Brain microvascular endothelial cell (primary cell): ENCODE data around the gene MX2.

Experiments
- DNase-seq: peaks from one replicate; pipeline ENCODE4 v3.0.0-alpha.2; 2020
- H3K27ac ChIP-seq: fragments of 250-450 bp; sonication (Bioruptor Pico); 2 replicates; pipeline ENCODE4 v1.5.1; 2020; ENCODE audit warnings: mild to moderate bottlenecking, moderate library complexity
- H3K27me3 ChIP-seq: fragments of 250-450 bp; sonication (Bioruptor Pico); replicated peaks from 2 replicates; pipeline ENCODE4 v1.5.1; 2020; ENCODE audit warnings: mild to moderate bottlenecking
- H3K36me3 ChIP-seq: fragments of 250-450 bp; sonication (Bioruptor Pico); replicated peaks from 2 replicates; pipeline ENCODE4 v1.5.1; 2020; ENCODE audit warnings: mild to moderate bottlenecking
- H3K4me3 ChIP-seq: 2 replicates; pipeline ENCODE4 v1.5.1; 2011; ENCODE audit warnings: low read depth, mild to moderate bottlenecking, control low read depth, low read length, moderate library complexity
- in situ Hi-C: cut with HindIII; loops from 2 replicates; pipeline ENCODE4 v1.10.0; 2017; ENCODE audit warnings: low sequenced_read_pairs, low pct_ligation_motif_present
- TF ChIP-seq, protein P1 (sequence below): IDR thresholded peaks from 2 replicates; pipeline ENCODE4 v1.5.1; 2011; ENCODE audit warnings: low read depth, mild to moderate bottlenecking, moderate library complexity, low read length, control low read depth, inconsistent platforms; ENCODE audit errors: missing control alignments

Gene MX2

DNA sequence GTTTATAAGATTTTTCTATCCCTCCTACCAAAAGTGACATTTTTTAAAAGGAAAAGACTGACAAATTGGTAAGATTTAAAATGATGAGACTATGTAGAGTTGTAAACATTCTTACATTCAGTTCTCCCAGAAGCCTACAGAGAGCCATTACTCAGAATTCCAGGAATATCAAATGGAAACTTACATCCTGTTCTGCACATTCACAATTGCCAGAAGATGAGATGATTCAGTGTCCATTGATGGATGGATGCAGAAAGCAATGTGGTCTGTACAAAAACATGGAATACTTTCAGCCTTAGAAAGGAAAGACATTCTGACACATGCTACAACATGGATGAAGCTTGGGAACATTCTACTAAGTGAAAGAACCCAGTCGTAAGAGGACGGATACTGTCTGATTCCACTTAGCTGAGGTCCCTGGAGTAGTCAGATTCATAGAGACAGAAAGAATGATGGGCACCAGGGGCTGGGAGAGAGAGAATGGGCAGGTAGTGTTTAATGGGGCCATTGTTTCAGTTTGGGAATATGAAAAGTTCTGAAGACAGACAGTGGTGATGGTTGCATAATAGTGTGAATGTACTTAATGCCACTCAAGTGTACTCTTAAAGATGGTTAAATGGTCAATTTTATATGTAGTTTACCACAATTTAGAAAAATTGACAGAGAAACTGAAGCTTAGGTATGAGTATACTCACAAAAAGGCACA is 80.8 kb downstream of the MX2 start:
- no peak for DNase-seq
- no peak overlapping the region for H3K4me3 ChIP-seq
- TF ChIP-seq, protein P1, sequence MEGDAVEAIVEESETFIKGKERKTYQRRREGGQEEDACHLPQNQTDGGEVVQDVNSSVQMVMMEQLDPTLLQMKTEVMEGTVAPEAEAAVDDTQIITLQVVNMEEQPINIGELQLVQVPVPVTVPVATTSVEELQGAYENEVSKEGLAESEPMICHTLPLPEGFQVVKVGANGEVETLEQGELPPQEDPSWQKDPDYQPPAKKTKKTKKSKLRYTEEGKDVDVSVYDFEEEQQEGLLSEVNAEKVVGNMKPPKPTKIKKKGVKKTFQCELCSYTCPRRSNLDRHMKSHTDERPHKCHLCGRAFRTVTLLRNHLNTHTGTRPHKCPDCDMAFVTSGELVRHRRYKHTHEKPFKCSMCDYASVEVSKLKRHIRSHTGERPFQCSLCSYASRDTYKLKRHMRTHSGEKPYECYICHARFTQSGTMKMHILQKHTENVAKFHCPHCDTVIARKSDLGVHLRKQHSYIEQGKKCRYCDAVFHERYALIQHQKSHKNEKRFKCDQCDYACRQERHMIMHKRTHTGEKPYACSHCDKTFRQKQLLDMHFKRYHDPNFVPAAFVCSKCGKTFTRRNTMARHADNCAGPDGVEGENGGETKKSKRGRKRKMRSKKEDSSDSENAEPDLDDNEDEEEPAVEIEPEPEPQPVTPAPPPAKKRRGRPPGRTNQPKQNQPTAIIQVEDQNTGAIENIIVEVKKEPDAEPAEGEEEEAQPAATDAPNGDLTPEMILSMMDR: no peak
- H3K27me3 ChIP-seq: no peaks in the 10 kb centered on the region
- no peaks in the 10 kb centered on the region for H3K36me3 ChIP-seq
- in situ Hi-C loops: no loop called here
- no peak overlapping the region for H3K27ac ChIP-seq

DNA sequence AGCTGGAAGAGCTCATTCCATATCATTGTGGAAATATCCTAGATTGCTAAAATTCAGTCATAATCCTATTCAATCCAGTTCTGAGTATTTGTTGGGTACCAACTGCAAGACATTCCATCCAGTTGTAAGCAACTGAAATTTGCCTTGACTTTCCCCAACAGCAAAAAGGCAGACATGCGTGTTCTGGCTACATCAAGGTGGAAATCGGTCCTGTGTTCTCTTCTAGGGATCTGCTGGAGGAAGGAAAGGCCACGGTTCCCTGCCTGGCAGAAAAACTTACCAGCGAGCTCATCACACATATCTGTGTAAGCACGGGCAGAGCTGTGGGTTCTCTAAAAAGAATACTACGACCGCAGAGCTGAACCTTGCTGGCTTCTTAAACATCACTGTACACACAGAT is 81.7 kb downstream of the MX2 start:
- Histone ChIP-seq H3K36me3 (no peaks in the 10 kb centered on the region), H3K27ac (no peak overlapping the region), H3K4me3 (no peak overlapping the region), H3K27me3 (no peaks in the 10 kb centered on the region)
- no peak for DNase-seq
- TF ChIP-seq, protein P1: no peak
- in situ Hi-C loops: no loop called here

DNA sequence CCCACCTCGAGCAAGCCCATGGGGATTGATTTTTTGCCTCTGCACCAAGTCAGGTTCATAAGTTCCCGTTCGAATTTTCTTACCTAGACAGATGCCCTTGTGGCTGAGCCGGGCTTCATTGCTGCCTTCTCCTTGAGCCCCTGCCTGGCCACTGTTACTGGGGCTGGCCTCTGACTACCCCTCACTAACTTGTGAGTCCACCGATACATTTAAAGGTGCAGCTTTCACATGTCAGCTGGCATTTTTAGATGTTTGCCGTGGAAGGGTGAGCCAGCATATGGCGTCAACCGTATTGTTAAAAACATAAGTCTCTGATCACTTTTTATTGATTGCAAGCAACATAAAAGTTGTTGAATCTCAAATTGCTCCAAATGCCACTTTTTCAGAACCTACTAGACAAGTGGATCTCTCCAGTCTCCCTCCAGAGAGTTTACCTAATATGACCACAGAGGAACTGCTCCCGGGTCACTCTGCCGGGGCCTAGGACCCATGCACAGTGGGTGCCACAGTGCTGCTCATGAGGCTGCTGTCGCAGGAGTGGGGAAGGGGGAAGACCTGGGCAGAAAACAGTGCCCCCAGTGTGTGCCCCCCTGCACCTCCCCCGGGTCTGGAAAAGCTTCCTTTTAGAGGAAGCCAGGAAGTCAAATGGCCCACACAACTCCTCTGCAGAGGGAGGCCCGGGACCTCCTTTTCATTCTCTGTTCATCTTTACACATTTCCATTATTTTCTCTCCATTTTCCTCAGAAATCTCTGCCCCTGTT is 83.1 kb downstream of the MX2 start:
- Histone ChIP-seq H3K27ac (no peak overlapping the region), H3K27me3 (no peaks in the 10 kb centered on the region), H3K36me3 (no peaks in the 10 kb centered on the region), H3K4me3 (no peak overlapping the region)
- DNase-seq: no peak
- in situ Hi-C loops: no loop called here
- TF ChIP-seq, protein P1: no peak

DNA sequence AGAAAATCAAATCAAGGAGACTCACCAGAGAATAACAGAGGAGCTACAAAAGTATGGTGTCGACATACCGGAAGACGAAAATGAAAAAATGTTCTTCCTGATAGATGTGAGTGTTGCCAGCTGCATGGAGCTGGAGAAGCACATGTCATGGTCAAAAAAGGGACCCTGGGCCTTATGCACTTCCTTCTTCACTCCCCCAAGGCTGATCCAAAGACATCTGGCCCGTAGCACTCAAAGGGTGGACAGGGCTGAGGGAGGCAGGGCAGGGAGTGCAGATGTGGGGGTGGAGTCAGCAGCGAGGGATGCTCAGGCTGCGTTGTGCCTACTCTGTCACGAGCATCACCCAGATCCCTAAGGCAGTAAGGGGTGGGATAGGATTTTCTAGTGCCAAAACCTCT is 83.6 kb downstream of the MX2 start:
- DNase-seq: no peak
- H3K4me3 ChIP-seq: no peak overlapping the region
- in situ Hi-C loops: no loop called here
- no peaks in the 10 kb centered on the region for H3K27me3 ChIP-seq
- no peaks in the 10 kb centered on the region for H3K36me3 ChIP-seq
- H3K27ac ChIP-seq: no peak overlapping the region
- TF ChIP-seq, protein P1: no peak

DNA sequence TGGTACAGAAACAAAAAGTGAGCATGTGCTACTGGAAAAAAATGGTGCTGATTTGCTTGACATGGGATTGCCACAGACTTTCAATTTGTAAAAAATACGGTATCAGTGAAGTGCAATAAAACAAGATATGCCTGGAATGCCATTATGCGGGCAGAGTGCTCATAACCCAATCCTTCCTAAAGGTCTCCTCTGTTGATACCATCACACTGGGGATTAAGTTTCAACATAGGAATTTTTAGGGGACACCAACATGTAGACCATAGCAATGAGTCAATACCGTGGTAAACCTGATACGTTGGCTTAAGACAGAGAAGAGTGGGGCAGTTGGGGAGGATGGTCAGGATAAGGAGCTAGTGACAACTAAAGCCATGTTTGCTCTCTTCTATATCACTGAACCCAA is 84.8 kb downstream of the MX2 start:
- no peaks in the 10 kb centered on the region for H3K27me3 ChIP-seq
- H3K4me3 ChIP-seq: no peak overlapping the region
- TF ChIP-seq, protein P1: no peak
- no peak for DNase-seq
- H3K36me3 ChIP-seq: no peaks in the 10 kb centered on the region
- in situ Hi-C loops: no loop called here
- no peak overlapping the region for H3K27ac ChIP-seq

DNA sequence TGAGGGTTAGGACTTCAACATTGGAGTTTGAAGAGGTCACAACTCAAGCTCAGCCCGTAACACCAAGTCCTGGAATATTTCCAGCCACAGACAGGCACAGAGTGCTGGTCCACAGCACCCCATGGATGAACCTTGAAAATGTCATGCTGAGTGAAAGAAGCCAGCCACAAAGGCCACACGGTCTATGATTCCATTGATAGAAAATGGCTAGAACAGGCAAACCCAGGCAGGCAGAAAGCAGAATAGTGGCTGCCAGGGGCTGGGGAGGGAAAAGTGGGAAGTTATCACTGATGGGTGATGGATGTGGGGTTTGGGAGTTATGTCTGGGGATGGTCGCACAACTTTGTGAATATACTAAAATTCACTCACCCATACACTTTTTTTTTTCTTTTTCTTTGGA is 85.5 kb downstream of the MX2 start:
- in situ Hi-C loops: no loop called here
- H3K27me3 ChIP-seq: no peaks in the 10 kb centered on the region
- no peaks in the 10 kb centered on the region for H3K36me3 ChIP-seq
- TF ChIP-seq, protein P1: no peak
- H3K27ac ChIP-seq: no peak overlapping the region
- H3K4me3 ChIP-seq: no peak overlapping the region
- DNase-seq: no peak
